DMS79 treated with DMSO at 0.1 percent for 48 hours (cell line): ENCODE results near the gene TMEM150A.
"Not testable (repeated sequence)": the region's sequence is repeated elsewhere in the genome, so short reads cannot be mapped to it uniquely, and the experiment has no call there.

Source experiments
- DNase-seq: peaks from one replicate; lab custom pipeline; 2025; lab: John Stamatoyannopoulos, UW

The TMEM150A gene

DNA sequence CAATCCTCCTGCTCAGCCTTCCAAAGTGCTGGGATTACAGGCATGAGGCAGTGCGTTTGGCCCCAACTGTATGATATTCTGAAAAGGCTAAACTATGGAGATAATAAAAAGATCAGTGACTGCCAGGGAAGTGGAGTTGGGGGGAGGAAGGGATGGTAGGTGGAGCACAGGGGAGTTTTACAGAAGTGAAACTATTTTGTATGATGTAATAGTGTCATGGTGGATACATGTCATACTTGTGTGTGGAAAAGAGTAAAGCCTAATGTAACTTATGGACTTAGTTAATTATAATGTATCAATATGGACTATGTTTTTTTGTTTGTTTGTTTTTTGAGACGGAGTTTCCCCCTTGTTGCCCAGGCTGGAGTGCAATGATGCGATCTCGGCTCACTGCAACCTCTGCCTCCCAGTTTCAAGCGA is 38.3 kb downstream of the TMEM150A start:
- no peak for DNase-seq

DNA sequence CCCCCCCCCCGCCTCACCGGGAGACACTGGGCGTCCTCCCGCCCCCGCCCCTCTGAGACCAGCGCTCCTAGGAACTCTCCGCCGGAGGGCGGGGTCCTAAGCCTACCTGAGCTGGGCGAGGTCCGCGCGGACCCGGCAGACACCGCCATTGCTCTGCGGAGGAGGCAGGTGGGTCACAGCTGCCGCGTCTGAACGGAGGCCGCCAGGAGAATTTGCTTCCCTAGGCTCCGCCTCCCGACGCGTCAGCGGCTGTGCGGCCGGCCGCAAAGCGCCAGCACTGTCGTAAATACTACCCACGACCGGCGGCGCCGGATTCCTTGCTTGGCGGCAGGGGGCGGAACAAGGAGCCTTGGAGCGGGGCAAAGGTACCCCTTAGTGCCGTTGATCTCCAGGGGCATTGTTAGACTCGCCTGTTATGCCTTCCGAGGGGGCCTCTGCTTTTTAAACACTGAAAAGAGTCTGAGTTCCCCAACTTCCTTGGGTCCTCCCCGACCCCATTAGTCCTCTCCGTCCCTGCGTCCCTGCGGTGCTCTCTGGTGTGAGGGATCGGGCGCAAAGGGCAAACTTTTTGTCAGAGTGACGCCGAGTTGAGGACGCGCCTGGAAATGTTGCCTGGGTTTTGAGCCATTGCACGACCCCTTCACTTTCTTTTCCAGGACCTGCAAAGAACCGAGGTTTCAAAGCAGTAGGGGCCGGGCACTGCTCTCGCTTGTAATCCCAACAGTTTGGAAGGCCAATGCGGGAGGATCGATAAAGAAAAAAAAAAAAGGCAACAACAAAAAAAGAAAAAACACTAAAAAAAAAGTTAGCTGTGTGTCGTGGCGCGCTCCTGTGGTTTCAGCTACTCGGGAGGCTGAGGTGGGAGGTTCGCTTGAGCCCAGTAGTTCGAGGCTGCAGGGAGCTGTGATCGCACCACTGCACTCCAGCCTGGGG is 41.0 kb downstream of the TMEM150A start, which contains the start of gene GGCX:
Gene GGCX, minus strand, starts transcription at position 214 of the 933 bp plus-strand sequence. Its CDS starts 65 bp downstream, at position 149.
- DNase-seq, result peak; percentile 95

DNA sequence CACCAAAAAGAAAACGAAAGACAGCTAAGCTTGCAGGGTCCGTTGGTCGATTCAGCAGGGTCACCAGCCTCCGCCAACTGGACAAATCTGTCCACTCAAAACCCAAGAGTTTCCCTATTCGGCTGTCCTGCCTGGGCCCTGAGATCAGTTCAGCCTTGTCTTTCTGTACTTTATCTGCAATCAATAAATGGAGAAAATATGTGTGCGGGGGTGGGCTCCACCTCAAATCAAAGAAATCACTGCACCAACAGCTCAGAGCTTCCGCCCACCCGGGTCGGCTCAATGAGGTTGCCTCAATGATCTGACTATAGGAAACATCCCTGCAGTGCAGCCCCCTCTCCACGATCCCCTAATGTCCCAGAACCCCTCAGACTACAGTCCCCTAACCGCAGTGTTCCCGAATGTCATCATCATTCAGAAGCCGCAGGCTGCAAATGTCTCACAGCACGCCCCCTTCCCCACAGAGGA is 41.7 kb downstream of the TMEM150A start:
- DNase-seq, result no peak

DNA sequence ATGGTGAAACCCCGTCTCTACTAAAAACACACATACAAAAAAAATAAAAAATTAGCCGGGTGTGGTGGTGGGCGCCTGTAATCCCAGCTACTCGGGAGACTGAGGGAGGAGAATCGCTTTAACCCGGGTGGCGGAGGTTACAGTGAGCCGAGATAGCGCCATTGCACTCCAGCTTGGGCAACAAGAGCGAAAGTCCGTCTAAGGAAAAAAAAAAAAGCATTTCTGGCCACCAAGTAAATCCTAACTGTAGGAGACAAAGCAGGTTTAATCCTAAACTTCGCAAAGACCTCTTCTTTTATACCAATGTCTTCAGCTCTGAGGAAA is 42.1 kb downstream of the TMEM150A start:
- DNase-seq, result not testable (repeated sequence)

DNA sequence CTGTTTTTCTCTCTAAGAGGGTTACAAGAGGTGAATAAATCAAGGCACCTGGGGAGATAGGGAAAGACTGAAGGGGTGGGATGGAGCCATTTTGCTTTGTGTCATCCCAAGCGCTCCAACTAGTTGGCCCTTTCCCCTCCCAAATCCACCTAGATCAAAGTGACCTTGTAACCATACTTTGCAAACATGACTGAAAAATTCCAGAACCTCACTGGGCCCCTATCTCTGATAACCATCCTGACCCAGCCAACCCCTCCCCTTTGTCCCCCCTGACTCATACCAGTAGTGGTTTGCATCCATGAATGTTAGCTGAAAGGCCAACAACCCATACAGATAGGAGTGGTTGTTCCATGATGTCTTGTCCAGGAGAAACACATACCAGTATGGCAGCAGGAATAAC is 44.3 kb downstream of the TMEM150A start:
- DNase-seq, result no peak

DNA sequence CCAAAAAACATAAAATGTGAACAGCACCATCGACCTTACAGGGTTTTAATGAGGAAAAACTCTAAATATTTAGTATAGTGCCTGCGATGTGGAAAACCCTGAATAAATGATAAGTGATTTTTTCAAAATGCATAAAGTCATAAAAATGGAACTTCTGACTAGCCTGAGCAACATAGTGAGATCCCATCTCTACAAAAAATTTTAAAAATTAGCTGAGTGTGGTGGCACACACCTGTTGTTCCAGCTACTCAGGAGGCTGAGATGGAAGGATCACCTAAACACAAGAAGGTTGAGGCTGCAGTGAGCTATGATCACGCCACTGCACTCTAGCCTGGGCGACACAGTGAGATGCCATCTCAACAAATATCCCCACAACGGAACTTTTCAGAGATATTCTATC is 45.4 kb downstream of the TMEM150A start:
- DNase-seq, result no peak

DNA sequence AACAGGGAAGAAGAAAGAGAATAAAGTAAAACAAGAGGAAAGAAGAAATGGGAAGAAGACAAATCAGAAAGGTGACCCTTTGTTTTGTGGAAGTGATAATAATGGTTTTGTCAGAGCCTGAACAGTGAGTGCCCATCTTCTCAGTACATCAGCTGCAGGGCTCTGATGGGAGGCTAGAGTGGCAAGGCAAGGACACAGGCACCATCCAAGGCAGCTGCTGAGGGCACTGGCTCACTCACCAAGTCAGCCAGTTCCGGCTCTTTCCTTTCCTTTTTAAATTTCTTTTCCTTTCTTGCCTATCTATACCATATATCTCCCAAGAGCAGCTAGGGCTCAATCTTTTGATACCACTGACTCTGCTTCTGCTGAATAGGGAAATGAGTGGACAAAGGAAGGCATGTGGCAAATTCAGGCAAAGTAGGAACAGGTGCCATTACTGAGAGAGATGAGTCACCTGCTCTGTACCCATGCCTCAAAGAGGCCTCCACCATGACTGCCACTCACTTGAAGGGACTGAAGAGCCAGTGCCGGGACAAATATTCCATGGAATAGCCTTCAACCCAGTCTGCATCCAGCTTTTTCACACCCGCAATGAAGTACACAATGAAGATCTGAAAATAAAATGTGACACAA is 47.4 kb downstream of the TMEM150A start:
- DNase-seq, result no peak

DNA sequence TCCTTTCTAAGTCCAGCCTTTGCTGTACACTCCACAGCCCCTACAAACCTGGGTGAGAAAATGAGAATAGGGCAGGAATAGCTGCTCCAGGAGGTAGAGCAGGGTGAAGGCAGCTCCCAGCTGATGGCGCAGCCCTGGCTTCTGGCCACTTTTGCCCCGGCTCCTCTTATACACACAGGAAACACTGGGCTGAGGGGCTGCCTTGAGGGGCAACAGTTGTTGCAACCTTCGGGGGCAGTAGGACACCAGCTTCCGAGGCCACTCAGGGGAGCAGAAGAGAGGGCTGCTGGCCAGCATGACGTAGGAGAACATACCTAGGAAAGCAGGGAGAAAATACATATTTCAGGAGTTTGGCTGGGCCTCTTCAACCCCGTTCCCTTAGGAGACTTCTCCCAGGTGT is 49.3 kb downstream of the TMEM150A start:
- no peak for DNase-seq

DNA sequence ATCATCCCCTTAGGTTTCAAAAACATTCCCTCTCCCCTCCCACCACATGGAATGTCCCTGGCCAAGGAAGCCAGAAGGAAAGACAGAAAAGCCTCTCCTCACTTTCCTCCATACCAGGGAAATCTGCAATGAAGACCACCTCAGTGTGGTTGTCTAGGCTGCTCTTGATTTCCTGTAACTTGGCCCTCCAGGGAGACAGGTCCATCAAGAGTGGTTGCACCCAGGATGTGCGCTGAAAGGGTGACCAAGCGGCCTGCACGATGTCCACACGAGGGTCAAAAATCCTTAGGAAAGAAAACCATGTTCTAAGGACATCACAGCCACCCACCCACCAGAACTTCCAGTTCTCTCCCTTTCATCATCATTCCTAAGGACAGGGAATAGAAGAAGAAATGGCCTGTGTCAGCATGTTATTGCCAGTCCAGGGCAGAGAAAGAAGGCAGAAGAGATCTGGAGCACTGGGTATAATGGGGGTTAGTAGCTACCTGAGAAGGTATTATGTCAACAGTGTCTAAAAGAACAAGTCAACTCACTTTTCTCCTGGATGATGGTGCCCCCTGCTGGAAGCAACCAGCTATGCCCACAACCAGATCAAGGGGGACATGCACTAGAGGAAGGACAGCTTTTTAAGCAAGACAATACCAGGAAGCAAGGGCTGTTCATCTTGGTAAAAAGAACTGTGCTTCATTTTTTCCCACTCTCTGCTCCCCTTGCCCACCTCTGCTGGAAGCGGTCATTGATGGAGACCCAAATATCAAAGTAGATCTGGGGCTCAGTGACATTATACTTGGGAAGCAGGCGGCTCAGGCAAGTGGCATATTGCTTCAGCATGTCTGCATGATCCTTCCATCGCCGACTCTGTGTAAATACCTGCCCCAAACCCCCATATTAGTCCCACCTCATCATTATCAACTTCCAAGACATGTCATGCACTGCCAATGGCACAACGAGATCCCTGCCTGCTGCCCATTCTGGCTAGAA is 50.5 kb downstream of the TMEM150A start:
- DNase-seq, result peak; percentile 71

DNA sequence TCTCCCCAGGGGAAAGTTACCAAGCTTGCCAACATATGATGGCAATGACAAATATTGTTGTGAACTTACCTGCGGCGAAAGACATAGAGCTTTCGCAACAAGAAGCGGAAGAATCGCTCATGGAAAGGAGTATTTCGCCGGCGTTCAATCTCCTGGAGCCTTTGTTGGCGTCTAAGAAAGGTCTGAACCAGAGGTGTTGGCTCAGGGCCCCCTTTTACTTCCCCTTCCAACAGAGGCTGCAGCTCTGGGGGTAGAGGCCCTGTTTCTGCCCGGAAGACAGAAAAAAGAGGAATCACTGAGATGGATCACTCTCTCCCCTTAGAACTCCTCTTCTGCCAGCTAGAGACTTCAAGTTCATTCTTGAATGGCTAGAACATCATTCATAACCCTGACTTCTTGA is 52.0 kb downstream of the TMEM150A start:
- DNase-seq, result no peak

DNA sequence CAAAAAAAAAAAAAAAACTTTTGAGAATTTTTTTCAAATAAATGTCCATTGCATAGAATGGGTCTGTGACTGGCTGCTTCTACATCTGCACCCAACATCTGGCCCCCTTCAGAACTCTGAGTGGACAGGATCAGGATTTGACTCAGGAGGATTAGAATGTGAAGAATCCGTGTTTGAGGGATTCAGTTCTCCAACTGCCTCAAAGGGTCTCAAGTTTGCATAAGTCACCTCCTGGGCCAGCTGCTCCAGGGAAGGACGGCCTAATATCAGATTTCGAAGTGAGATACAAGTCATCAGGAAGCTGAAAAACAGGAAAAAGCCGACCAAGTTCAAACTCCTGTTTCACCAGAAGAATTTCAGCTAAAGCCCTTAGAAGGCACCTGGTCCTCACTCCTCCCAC is 52.7 kb downstream of the TMEM150A start:
- DNase-seq, result no peak

DNA sequence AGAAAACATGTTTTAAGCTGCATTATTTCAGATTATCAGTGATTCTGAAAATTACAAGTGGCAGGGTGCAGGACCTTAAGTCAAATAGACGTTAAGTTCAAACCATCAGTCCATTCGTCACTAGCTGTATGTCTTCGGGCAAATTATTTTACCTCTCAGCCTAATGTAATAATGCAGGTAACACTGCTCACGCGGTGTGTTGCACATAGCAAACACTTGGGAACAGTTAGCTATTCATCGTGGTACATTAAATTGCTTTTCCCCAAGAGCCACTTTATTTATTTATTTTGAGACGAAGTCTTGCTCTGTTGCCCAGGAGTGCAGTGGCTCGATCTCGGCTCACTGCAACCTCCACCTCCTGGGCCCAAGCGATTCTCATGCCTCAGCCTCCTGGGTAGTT is 53.4 kb downstream of the TMEM150A start:
- no peak for DNase-seq

DNA sequence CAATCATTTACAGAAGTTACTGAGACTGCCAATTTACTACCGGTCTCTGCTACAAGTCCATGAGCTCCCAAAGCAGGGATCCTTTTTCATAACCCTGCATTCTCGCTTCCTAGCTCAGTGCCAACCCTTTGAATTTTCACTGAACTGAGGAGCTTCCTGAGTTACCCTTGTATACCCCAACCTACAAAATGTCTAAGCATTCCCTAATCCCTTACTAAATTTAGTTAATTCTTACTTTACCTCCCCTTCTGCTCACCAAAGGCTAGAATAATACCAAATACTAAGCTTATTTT is 53.9 kb downstream of the TMEM150A start:
- no peak for DNase-seq
